G401.6 (cell line): ENCODE measurements around the gene HIVEP1.
"Not testable (repeated sequence)": the region's sequence is repeated elsewhere in the genome, so short reads cannot be mapped to it uniquely, and the experiment has no call there.

Experiments used
- FAIRE-seq: peaks from 2 replicates; lab custom pipeline; 2012; peaks lifted over from hg19 to GRCh38; lab: Jason Lieb, UNC

The HIVEP1 gene

DNA sequence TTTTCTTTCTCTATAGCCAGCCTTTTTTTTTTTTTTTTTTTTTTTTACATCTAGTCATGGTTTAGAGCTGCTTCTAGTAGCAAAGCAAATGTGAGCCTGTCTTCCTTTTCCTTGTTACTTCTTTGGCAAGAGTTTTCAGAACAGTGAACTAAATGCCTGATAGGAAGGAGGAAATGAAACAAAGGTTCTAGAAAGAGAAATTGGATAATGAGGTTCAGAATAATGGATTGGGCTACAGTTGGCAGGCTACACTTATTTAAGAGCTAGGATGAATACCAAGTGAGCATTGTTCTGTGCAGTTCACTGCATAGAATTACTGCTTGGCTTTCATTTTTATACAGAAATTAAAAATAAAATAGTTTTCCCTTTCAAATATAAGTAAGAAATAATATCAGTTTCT lies 78.6 kb downstream of the HIVEP1 start:
- peak; percentile 79 for FAIRE-seq

DNA sequence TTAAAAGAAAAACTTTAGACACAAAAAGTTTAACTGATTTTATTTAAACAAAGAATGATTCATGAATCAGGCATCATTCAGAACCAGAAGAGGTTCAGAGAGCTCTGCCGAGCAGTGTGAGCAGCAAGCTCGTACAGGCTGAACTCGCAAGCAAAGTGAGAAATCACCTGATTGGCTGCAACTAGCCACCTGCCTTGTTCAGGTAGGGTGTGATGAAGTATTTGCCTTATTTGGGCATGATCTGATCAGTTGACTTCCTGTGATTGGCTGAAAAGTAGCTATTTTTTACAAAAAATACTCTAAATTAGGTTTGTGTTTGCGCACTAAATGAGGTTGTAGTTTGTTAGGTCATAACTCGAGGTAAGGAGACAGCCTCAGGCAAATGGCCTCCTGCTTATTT lies 80.7 kb downstream of the HIVEP1 start:
- FAIRE-seq = no peak

DNA sequence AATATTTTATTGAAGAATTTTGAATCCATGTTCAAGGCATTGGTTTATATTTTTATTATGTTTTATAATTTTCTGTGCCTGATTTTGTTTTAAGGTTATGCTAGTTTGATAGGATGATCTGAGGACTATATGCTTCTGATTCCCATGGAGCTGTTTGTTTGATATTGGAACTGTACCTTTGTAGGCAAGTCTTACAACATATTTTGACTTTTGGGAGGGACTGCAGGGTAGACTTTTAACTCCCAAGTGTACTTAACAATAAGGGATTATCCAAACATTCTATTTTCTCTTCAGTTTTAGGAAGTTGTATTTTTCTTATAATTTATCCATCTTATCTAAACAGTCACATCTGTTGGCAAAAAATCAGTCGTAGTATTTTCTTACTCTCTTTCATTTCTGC lies 82.6 kb downstream of the HIVEP1 start:
- FAIRE-seq = no peak

DNA sequence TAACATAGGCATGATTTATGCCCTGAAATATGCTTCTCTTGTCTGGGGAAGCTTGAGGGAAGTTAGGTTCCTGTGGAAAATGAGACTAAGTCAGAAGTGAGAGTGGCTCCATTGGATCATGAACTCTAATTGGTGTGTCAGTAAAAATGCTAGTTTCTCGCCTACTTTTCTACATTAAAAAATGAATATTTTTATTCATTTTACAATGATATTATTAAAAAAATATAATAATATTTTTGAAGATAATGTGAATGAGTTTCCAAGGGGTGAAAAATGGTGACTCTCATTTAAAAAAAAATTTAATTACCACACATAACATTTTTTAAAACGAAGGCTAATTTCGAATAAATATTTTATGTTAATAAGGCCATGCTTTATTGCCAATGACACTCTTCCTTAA lies 84.2 kb downstream of the HIVEP1 start:
- peak; percentile 30 for FAIRE-seq

DNA sequence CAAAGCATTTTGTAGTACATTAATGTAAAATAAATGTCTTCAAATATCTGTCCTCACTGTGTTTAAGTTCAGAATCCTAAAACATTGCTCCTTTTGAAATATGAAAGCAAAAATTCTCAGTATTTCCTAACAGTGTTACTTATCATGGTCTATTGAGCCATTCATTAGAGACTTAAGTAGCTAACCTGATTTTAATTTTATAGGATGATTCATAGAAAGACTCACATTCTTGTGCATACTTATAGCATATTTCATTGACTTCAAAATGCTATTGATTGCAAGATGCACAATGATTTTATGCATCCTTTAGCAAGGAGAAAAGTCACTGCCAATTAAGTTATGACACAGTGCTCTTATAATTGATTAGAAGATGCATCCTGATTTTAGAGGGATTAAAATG lies 85.7 kb downstream of the HIVEP1 start:
- no peak for FAIRE-seq

DNA sequence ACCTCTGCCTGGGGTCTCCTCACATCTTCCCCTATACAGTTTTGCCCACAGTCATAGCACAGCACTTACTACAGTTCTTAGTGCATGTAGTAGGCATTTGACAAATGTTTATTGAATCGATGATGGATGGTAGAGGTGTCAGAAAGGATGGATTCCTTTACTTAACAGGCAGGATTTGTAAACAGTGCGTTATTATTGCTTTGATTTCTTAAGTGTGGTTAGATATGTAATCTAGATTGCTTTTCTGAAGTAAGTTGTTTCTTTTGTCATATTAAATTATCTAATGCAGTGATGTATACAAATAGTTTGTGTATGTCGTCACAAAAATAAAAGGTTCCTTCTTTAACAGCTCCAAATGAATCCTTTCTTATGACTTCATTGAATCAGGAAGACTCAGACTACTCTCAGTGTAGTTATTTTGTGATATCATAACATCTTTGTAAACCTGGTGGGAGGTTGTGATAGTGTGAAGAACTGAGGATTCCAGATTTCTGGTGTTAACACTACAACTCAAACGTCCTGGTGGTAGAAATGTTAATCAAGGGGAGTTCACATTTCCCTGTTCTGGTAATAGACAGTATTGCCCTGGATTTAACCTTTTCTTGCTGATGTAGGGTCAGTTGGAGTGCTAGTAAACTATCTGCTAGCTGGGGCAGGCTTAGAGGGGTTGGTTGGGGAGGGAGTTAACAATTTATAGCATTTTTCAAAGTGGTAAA lies 87.7 kb downstream of the HIVEP1 start:
- FAIRE-seq = no peak

DNA sequence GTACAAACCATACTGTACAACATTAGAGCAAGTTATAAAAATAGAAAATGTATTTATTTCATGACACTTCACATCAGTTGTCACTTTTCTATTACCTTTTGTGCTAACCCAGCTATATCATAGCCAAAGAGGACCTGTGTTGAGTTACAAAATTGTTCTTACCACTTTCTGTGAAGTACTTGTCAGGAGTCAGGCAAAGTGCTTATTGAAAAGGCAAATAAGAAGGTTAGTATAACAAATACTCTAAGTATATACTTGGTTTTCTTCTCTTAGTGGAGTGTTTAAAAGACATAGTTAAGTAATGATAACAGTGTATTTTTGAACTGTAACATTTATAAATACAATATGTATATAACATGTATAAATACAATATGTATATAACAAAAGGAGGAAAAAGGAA lies 88.9 kb downstream of the HIVEP1 start:
- FAIRE-seq = no peak

DNA sequence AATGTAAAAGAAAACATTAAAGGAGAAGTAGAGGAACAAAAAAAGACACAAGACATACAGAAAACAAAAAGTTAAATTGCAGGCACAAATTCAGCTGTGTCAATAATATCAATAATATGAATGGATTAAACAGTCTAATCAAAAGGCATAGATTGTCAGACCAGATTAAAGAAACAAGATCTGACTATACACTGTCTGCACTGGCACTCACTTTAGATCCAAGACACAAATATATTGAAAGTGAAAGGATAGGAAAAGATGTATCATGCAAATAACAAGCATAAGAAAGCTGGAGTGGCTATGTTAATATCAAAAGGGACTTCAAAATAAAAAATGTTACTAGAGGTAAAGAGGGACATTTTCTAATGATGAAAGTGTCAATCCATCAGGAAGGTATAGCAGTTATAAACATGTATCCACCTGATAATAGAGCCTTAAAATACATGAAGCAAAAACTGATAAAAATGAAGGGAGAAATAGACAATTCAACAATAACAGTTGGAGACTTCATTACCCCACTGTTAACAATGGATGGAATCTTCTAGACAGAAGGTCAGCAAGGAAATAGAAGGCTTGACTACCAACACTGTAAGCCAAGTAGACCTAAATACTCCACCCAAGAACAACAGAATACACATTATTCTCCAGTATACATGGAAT lies 89.7 kb downstream of the HIVEP1 start:
- FAIRE-seq = no peak

DNA sequence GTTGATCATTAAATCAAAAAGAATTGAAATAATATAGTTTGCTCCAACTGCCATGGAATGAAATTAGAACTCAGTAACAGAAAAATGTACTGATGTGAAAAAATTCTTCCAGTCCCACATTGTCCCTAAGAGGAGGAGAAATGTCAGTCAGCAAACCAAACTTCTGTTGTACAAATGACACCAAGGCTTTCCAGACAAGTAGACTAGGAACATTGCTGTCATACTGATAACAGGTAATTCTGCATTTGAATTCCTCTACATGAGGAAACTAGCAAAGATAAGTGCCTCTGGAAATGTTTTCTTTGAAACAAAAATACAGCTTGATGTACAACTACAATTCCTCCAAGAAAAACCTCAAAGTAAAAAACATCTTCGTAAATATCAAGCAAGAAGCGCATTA lies 90.2 kb downstream of the HIVEP1 start:
- no peak for FAIRE-seq

DNA sequence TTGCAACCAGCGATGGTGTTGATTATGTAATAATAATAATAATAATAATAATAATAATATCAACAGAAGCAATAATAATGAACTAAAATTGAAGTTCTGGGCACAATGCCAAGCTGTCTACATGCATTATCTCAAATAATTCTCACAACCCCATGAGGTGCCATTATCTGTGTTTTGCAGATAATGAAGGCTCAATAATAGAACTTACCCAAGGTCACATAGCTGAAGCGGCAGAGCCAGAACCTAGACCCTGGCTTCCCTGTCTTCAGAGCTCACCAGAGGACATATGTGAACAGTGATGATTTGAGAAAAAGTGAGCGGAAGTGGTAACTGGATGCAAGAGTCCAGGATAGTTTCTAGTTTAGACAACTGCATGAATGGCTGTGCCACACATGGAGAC lies 91.0 kb downstream of the HIVEP1 start:
- no peak for FAIRE-seq

DNA sequence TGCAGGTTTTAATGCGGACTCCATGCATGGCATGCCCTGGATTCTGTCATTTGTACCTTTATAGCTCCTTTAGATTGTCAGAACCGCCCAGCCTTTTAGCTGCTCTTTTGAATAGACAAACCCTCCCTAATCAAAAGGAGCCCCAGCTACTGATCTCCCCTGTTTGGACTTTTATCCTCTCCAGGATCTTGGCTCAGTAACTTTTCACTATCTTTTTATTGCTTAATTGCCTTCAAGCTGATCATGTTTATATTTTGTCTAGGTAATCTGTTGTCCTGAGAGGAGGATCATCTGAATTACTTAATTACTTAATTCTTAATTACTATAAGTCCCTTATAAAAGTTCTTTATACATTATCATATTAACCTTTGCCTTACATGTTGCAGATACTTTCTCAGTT lies 93.2 kb downstream of the HIVEP1 start:
- FAIRE-seq = no peak

DNA sequence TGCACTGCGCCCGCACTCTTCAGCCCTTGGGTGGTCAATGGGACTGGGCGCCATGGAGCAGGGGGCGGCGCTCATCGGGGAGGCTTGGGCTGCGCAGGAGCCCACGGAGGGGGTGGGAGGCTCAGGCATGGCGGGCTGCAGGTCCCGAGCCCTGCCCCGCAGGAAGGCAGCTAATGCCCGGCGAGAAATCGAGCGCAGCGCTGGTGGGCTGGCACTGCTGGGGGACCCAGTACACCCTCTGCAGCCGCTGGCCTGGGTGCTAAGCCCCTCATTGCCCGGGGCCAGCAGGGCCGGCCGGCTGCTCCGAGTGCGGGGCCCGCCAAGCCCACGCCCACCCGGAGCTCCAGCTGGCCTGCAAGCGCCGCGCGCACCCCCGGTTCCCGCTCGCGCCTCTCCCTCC lies 96.3 kb downstream of the HIVEP1 start:
- not testable (repeated sequence) for FAIRE-seq

DNA sequence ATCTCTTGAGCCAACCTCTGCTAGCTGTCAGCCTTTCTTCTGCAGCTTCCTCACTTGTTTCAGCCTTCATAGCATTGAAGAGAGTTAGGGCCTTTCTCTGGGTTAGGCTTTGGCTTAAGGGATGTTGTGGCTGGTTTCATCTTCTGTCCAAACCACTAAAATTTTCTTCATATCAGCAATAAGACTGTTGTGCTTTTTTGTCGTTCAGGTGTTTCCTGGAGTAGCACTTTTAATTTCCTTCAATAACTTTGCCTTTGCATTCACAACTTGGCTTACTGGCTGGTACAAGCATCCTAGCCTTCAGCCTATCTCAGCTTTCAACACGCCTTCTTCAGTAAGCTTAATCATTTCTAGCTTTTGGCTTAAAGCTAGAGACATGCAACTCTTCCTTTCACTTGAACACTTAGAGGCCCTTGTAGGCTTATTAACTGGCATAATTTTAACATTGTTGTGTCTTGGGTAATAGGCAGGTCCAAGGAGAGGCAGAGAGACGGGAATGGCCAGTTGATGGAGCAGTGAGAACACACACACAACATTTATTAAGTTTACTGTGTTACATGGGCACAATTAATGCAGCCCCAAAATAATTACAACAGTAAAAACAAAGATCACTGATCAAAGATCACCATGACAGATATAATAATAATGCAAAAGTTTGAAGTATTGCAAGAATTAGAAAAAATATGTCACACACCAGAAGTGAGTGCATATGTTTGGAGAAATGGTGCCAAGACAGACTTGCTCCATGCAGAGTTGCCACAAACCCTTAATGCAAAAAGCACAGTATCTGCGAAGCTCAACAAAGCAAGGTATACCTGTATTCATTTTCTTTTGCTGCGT lies 98.6 kb downstream of the HIVEP1 start:
- FAIRE-seq = no peak

DNA sequence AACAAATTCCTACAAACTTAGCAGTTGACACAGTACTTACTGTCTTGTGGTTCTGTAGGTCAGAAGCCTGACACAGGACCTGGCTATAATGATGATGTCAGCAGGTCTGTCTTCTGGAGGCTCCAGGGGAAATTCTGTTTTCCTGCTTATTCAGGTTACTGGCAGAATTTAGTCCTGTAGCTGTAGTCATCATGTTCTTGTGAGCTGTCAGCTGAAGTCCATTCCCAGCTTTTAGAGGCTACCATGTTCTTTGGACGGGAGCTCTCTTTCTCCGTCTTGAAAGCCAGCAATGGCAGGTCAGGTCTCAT lies 99.2 kb downstream of the HIVEP1 start:
- FAIRE-seq = no peak

DNA sequence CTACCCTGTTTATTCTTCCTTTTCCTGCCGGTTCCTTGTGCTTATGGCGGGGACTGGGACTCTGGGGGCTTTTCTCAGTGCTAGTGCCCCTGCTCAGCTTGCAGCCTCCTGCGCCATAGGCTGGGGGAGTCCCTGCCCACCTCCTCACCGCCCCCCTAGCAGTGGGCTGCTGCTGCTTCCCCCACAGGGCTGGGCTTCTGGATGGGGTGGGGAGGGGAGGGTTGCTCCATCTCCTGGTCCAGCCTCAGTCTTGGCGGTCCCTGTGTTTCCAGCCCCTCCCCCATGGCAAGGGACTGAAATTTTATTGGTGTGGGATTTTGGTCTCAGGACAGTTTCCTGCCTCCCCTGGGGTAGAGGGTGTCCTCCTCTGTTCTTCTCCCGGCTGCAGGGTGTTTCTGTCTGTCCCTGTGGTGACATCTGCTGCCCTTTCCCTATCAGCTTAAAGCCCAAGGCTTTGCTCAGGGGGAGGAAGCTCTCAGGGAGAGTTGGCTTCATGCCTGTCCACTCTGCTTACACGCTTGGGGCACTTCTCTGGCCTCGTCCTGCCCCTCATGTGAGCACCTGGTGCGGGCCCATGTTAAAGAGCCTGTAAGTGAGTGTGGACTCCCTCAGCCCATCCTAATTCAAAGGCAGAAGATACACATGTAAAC lies 100.6 kb downstream of the HIVEP1 start:
- FAIRE-seq = no peak

DNA sequence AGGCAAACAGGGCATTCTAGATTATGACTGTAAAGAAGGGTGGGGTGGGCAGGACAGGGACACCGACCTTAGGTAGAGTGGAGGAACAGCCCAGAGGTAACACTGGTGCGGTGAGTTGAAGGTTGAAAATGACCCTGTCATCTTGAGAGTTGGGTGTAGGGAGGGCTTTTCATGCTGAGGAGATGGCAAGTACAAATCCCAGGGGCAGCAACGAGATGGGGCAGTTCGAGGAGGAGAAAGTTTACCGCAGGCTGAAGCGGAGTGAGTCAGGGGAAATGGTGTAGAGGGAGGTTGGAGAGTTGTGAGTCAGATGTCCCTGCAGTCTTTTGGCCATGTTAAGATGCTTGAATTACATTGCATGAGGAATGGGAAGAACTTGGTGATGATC lies 101.1 kb downstream of the HIVEP1 start:
- FAIRE-seq = no peak

DNA sequence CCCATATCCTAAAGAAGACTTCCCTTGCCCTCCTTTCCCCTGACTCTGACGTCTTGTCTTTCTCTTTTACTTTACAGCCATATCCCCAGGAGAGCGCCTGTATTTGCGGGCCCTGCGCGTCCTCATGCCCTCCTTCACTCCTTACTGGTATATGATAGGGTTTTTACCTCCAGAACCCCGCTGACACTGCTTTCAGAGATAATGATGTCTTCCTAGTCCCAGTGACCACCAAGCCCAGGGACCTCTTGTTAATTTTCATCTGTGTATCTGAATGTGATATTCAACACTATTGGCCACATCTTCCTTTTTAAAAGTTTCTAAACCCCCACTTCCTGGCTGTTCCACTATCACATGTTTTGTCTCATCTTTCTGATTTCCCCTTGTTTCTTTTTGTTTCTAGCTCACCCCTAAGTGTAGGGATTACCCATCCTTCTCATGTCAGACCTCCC lies 102.0 kb downstream of the HIVEP1 start:
- FAIRE-seq = no peak

DNA sequence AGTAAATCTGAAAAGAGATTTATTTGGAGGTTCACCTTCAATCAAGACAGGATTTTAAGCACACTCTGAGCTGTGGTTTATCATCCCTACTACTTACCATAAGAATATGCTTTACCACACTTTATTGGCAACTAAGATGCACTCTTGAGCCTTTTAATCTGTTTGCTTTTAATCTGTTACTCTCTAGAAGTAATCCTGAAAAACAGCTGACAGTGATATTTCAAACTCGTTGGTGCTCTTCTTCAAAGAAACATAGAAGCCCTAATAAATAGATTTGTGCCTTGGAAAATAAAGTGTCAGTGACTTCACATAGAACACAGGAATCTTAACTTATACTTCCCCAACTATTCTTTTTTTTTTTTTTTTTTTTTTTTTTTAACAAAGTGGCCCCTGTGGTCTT lies 102.9 kb downstream of the HIVEP1 start:
- no peak for FAIRE-seq

DNA sequence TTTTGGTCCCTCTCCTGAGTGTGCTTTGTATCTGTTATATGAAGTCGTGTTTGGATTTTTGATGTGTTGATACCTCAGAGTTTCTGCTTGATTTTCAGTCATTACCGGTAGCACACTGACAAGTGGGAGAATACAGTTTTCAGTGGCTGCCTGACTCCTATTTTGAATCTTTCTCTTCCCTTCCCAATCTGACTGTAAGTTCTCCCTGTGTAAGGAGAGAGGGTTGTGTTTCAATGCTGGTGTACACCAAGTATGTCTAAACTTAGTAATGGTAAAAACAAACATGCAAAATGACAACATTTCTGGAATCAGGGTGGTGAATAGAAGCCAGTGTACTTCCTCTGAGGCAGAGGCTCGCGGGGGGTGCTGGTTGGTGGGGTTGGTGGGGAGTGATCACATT lies 103.4 kb downstream of the HIVEP1 start:
- FAIRE-seq = no peak

DNA sequence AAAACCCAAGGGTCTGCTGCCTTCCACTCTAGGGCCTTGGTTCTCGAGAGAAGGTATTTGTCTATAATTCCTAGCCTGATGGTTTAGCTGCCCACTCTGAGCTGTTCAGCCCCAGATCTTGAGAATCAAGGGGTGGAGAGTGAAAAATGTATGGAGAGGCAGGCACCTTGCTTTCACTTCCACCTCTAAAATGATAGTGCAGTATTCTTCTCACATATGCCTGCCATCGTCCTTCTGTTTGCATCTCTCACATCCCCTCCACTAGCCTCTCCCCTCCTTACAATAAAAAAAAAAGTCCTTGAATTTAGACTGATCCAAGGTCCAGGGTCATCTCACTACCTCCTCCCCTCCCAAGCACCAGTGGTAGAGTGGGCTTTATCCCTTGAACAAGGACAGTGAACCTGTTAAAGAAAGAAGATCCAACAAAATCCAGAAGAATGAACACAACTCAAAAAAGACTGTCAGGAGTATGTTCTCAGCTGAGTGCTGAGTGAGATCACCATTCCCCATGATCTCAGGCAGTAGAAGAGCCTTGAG lies 104.2 kb downstream of the HIVEP1 start:
- no peak for FAIRE-seq

DNA sequence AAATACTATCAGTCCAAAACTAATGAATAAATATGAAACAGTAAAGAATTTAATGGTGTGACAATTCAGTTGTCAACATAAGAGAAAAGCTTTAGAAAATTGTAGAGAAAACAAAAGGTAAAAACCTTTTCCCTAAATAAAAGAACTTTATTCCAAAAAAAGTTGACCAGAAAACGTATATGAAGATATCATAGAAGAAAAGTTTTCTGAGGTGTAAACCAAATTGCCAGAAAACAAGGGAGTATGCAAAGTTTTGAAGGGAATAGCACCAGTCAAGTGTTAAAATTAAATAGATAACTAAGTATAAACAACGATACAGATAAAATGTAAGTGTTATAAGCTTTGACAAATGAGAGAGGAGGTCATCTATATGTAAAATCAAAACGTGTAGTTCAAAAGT lies 104.9 kb downstream of the HIVEP1 start:
- no peak for FAIRE-seq

DNA sequence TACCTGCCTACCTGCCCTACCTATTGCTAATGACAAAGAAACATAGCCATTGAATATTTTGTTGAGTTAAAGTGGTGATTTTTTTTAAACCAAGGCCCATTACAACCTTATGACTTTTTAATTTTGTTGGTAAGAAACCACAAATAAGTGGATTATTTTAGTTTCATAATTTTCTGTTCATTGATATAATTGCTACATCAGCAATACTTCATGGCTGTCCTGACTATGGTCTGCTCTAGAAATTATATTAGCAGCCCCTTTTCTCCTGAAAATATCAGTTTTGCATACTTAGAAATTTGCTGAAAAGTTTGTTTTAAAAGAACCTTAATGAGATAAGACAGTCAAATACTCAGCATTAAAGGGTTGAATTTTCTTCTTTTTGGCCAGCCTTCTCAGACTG lies 106.5 kb downstream of the HIVEP1 start:
- FAIRE-seq = no peak

DNA sequence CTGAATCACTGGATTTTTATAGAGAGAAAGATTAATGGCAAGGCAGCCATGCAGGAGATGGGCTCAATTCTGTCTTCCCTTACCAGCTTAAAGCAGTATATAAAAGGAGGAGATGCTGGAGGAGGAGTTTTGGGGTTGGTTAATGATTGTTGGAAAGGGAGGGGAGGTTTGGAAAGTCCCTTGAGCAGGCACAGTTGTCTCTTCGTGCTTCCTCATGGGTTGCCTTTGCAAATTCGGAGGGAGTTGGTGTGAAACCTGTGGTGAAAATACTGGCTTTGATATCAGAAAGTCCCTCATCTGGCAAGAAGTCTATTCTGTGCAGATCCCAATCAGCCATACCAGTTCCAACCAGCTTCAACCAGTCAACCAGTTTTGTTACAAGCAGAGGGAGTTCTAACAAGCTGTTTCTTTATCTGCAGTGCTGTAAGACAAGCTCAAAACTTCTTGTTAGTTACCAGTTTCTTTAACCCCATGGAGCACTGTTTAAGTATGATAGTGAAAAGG lies 107.0 kb downstream of the HIVEP1 start:
- no peak for FAIRE-seq
